ENCODE results near the gene ACSL5.
"Not testable (repeated sequence)": the region's sequence is repeated elsewhere in the genome, so short reads cannot be mapped to it uniquely, and the experiment has no call there.

ACSL5 gene

DNA sequence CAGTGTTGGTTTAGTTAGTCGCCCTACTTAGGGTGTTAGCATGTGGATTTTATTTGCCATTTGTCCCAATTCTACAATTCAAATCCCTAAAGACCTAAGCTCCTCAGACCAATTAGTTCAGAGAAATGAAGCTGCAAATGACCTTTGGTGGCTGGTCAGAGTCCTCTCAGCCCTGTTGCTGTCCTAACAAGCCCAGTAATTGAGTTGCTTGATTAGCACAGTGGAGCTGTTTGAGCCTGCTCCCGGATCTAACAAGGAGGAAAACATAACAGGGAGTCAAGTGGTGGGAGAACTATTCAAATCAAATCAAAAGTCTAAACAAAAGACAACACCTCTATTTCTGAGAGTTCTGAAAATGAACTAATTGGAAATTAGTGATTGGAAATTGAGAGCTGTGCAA, 50.7 kb downstream of the ACSL5 start:
- no peak for DNase-seq

DNA sequence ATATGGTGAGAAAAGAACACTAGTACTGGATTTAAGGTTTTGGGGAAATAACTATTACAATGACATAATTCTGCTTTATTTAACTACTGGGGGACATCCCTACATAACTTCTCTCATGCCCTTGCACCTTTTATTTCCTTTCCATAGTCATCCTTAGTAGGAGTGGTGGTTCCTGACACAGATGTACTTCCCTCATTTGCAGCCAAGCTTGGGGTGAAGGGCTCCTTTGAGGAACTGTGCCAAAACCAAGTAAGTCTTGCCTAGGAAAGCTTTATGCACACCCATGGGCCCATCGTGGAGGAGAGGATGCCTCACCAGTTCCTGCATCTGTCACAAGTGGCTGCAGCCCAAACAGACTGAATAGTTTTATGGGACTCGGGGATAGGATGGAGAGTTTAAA, 52.2 kb downstream of the ACSL5 start:
- DNase-seq, result no peak

GRCh38 chr10:112429147-112429546, 55.2 kb downstream of the ACSL5 start:
- no peak for DNase-seq

DNA sequence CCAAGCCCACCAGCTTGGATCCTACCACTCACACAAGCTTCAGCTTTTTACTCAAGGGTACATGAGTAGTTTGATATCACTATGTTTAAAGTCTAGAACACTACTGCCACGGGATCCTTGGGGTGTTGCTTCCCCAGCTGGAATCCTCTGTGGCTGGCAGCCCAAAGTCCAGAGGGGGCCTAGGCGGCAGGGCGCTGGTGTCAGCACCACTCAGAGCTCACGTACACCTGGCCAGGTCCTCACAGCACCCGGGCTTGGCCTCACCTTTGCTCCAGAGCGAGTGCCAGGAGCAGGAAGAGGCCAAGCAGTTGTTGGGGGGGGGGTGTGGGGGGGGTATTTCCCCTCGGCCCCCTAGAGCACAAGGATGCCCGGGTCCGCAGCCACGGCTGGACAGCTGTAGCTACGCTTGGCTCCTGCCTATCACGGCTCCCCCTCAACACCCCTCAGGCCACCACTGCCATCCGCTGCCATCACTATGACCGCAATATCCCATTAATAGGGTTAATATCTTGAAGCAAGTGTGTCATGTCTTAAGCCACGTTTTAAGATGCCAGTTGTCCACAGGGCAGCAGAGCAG, 55.8 kb downstream of the ACSL5 start:
- no peak for DNase-seq

DNA sequence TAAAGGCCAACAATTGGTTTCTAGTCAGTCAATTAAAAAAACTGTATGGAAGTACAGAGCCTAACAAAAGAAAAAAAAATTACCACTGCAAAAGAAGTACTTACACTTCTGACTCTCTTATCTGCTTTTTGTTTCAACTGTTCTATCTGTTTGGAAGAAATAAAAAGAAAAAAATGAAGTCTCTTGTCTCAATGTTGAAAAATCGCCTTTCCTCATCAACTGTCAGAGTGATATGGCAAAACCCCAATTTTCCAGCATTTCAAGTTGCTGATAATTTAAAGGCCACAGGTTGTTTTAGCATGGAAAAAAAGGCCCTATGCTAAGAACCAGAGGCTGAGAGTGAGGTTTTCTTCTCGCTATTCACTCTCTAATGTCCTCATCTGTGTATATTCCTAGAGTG, 59.2 kb downstream of the ACSL5 start:
- peak; percentile 76 for DNase-seq

DNA sequence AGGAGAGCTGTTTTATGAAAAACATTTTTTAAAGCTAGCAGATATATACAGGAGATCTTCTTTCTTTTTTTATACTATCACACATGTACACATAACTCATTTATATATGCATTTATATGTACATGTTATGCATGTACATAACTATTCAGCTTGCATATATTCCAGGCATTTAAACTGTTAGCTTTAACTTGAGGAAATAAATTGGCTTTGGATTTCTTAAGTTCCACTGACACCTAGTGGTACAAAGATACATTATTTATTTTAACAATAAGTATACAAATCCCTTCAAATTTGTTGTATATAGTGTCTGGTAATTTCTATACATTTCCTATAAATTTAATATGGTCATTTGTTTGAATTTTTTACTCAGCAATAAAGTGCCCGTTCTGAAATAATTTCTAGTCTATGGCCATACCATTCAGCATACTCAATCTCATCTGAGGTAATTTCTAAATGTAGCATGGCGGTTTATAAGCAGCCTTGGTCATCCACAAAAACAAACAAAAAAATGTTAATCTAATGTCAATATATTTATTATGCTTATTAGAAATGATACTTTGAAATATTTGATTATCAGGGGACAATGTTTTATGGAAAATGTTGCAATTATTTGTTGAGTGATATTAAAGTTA, 61.2 kb downstream of the ACSL5 start:
- DNase-seq, result peak; percentile 71

- no peak for DNase-seq
These were observed 64.4 kb downstream of the ACSL5 start for GRCh38 chr10:112438356-112438755.

DNA sequence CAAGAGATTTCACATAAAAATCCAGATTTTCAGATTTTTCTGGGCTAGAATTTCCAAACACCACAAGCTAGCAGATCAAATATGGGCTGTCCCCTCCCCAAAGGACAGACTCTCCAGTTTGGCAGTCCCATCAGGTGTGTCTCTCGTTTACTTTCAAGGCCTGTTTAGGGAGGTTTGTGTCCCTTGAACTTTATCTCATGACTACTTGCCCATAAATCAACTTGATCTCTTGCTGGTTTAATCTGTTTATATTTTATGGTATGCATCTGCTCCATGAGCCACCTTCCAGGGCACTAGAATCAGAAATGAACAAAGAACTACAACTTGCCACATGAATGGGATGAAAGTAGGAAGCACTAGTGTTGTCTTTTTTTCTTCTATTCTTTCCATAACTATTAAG, 67.6 kb downstream of the ACSL5 start:
- DNase-seq, result no peak

GRCh38 chr10:112442063-112442462, 68.1 kb downstream of the ACSL5 start:
- DNase-seq, result no peak

DNA sequence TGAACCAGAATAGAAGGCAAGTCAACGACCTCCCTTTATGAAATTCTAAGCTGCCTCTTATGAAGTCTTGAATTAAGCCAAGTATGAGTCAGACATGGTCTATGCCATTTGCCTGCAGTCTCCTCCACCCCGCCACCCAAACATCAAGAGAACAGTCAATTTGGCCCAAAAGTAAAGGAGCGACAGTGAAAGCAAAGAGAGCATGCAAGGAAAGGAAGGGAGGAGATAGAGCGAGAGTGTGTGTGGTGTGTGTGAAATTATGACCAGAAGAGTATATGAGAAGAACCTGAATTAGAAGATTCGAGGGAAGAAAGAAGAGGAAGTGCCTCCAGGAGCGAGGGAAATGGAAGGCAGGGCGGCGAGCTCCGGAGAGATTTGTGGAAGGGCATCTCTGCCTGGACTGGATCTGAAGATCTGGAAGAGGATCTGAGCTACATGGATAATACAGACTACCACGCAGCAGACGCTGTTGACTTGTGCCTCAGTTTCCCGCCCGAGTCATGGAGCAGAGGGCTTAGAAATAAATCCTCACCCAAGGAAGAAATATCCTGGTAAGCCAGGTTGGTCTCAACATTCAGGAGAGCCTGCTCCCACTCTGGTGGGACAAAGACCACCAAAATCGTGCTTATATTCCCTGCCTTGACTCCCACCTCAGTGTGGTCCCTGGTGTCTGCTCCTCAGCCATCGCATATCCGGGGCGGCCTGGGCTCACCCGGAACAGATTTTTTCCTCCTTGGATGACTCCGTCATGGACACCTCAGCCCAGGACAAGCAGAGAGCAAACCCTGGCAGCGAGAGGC, 72.3 kb downstream of the ACSL5 start:
- DNase-seq, result peak; percentile 26

DNA sequence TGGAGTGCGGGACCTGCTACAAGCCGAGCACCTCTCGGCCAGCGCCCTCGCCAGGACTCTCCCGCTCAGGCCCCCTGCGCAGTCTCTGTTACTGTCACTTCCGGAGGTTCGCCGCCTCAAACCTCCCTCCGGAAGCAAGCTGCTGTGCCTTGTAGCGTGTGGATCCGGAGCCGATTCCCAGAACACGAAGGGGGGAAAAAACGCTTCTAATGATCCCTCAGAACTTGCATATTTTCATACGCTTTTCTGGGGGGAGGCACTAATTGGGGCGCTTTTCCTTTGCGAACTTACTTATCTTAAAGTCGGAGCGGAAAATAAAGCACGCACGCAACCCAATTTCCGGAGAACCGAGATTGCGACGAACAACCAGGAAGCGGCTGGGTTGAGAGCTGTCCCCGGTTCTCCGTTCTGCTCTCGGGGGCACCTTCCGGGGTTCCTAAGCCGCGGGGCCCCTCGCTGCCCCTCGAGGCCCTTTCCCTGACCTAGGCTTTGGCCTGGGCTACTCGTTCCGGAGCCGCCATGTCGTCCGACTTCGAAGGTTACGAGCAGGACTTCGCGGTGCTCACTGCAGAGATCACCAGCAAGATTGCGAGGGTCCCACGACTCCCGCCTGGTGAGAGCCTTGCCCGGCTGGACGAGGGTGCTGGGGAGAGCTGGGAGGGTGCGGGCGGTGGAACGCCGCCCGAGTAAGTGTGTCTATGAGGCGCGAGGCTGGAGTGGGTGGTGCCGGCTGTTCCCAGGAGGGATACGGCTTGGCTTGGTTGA, 73.1 kb downstream of the ACSL5 start, which contains the start of the genes VTI1A and ZDHHC6:
VTI1A (plus strand) TSS at position 361 of the 765 bp plus-strand sequence; CDS start at position 520, 159 bp downstream.
ZDHHC6 (minus strand) TSS at position 60 of the 765 bp plus-strand sequence. CDS start 1,478 bp downstream, outside the sequence.
- DNase-seq, result peak; percentile 88

DNA sequence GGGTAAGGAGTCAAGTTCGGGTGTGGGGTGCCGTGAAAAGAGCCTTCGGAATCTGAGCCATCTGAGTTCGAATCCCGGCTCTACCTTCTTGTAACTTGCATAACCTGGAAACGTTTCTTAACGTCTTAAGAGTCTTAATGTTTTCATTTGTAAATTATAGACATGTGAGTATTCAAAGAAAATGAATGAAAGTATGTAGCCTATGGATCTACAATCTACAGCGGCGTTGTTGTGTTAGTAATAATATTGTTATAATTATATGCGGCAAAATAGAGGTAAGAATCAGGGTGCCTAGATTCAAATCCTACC, 73.7 kb downstream of the ACSL5 start:
- DNase-seq, result no peak

GRCh38 chr10:112448888-112449287, 75.0 kb downstream of the ACSL5 start:
- no peak for DNase-seq

GRCh38 chr10:112454910-112455779, 81.2 kb downstream of the ACSL5 start:
- DNase-seq, result no peak

DNA sequence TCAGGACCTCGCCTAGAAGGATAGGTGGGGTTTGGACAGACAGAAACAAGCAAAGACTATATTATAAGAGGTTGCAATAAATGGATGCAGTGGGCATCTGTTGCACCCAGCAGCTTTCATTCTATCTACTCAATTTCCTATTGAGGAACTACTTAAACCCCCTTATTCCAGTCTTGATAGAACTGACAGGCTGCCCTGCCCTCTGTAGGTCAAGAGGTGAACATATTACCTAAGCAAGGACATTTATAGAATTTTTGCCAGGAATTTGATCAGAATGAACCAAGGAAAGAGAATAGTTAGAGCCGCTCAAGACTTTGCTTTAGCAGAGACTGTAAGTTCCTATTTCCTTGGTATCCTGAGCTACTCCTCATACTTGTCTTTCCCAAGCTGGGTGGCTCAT, 82.6 kb downstream of the ACSL5 start:
- DNase-seq, result peak; percentile 43

DNA sequence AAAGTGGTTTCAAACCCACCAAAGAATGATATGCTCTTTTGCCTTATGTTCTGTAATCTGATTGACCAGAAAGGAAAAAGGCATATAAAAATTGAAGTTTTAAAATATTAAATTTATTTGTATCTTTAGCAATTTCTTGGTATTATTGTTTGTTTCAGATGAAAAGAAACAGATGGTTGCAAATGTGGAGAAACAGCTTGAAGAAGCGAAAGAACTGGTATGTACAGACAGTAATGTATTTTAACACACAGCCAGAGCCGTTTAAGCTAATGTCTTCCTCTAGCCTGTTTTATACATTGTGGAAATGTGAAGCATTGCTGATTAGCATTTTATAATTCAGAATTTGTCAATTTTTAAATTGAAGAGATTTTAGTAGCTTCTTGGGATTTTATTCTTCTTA, 86.5 kb downstream of the ACSL5 start:
- DNase-seq, result no peak

- no peak for DNase-seq
These were observed 87.3 kb downstream of the ACSL5 start for GRCh38 chr10:112461029-112461887.

- not testable (repeated sequence) for DNase-seq
These were observed 90.2 kb downstream of the ACSL5 start for GRCh38 chr10:112464074-112464473.

GRCh38 chr10:112465299-112465883, 91.5 kb downstream of the ACSL5 start:
- no peak for DNase-seq

GRCh38 chr10:112466802-112467201, 92.9 kb downstream of the ACSL5 start:
- DNase-seq, result no peak

- no peak for DNase-seq
These were observed 93.7 kb downstream of the ACSL5 start for GRCh38 chr10:112467541-112468075.

All from hematopoietic multipotent progenitor cell treated with erythropoietin and hydrocortisone succinate and interleukin-3 and kit ligand, for 8 days (in vitro differentiated cells).